ENCODE results near the gene TCFL5. TPM values are rescaled to one million over a fixed set of nuclear protein-coding genes. Genes with fewer than 3 reads are reported as not detected.

Gene TCFL5
- total RNA-seq, 1 experiment from 2014 or later, result 20.4 TPM

DNA sequence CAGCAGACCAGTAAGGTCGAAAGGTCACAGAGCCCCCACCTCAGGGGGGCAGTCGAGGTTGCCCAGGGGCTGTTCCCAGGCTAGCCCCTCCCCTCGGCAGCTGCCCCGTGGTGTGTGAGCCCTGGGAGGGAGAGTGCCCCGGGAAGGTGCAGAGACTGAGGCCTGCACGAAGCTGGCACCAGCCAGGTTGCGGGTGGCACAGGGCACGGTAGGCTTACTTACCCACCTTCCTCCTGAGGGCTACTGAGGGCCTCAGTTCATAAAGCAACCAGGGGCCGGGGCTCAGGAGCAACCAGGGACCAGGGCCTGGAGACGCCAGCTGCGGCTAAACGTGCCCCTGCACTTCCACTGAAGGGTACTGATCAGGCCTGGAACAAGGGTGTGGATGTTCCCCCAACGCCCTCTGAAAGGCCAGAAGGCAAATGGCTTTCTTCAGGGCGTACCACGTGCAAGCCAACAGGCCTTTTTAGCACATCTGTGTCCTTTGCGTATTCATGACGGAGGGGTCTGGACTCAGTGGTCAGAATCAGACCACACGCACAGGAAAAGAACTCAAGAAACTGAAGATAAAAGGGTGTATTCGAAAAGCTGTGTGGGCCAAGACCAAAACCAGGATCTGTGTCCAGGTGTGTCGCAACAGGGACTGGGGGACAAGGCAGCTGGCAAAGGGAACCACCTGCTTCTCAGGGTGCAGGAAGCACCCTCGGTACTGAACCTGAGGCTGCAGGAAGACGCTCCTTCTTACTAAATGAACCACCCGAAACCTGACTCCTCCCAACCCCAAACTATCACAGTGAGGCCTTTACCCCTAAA is 24.5 kb upstream of the TCFL5 start:
- Mint-ChIP-seq H3K4me1 (peaks cover 38% of the 10 kb centered on the region), H3K27ac (peak overlapping the region; percentile 79), H3K36me3 (peaks cover 52% of the 10 kb centered on the region), H3K27me3 (ENCODE audit: low read depth) (no peaks in the 10 kb centered on the region), H3K9me3 (no peaks in the 10 kb centered on the region), H3K4me3 (no peak overlapping the region)
- TF ChIP-seq, protein P1, sequence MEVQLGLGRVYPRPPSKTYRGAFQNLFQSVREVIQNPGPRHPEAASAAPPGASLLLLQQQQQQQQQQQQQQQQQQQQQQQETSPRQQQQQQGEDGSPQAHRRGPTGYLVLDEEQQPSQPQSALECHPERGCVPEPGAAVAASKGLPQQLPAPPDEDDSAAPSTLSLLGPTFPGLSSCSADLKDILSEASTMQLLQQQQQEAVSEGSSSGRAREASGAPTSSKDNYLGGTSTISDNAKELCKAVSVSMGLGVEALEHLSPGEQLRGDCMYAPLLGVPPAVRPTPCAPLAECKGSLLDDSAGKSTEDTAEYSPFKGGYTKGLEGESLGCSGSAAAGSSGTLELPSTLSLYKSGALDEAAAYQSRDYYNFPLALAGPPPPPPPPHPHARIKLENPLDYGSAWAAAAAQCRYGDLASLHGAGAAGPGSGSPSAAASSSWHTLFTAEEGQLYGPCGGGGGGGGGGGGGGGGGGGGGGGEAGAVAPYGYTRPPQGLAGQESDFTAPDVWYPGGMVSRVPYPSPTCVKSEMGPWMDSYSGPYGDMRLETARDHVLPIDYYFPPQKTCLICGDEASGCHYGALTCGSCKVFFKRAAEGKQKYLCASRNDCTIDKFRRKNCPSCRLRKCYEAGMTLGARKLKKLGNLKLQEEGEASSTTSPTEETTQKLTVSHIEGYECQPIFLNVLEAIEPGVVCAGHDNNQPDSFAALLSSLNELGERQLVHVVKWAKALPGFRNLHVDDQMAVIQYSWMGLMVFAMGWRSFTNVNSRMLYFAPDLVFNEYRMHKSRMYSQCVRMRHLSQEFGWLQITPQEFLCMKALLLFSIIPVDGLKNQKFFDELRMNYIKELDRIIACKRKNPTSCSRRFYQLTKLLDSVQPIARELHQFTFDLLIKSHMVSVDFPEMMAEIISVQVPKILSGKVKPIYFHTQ (CRISPR knock-in tag; IDR thresholded peaks at IDR 0.05), result 0 out of 2 replicates have a peak, but pooled peaks have one; percentile 46
- TF ChIP-seq, protein P2, sequence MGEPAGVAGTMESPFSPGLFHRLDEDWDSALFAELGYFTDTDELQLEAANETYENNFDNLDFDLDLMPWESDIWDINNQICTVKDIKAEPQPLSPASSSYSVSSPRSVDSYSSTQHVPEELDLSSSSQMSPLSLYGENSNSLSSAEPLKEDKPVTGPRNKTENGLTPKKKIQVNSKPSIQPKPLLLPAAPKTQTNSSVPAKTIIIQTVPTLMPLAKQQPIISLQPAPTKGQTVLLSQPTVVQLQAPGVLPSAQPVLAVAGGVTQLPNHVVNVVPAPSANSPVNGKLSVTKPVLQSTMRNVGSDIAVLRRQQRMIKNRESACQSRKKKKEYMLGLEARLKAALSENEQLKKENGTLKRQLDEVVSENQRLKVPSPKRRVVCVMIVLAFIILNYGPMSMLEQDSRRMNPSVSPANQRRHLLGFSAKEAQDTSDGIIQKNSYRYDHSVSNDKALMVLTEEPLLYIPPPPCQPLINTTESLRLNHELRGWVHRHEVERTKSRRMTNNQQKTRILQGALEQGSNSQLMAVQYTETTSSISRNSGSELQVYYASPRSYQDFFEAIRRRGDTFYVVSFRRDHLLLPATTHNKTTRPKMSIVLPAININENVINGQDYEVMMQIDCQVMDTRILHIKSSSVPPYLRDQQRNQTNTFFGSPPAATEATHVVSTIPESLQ (CRISPR knock-in tag; IDR thresholded peaks at IDR 0.05), result no peak
- ChIA-PET CTCF (interaction anchor here (0.6 to 1.8 kb wide), 3 partner anchors 8 to 15 kb away, joined by 3 to 6 read pairs (median 4); no protein-coding TSS in a partner anchor), POLR2A (no interaction called here)
- ATAC-seq (no peak; the same call in 1 of the 2 replicates), DNase-seq (ENCODE audit: low spot score) (no peak)

DNA sequence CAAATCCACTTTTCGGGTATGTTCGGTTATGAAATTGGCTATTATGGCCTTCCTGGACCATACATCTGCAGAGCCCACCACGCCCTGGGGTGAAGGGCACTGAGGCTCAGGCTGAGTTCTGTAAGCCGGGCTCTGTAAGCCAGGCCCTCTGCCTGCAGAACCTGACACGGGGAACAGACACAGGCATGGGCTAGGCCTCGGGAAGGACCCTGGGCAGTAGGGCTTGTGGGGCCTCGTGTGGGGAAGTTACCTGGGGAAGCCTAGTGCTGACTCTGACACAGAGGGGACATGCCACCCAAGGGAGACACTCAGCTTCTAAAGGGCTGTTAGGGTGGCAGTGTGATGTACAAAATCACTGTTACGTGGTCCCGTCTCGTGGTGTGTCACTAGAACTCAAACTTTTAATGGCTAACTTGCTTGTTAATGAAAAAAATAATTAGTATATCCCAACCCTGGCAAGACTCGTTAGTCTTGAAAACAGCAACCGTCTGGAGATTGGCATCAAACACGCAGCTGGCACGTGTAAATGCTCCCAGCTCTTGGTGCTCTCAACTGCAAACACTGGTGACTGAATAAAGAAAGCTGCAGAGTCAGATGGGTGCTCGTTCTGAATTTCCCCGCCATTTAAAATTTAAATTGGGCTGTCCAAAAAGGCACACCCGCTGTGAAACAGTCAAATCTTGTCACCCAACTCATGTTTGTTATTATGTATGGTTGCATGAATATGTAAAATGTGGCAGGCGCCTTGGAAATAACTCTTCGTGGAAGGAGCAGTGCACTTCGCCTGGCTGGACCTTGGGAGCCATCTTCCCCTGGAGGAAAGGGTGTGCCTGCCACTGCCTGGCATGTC is 23.6 kb upstream of the TCFL5 start:
- H3K36me3 Mint-ChIP-seq, result peaks cover 43% of the 10 kb centered on the region
- ChIA-PET POLR2A (no interaction called here), CTCF (interaction anchor here (0.8 to 1.8 kb wide), 3 partner anchors 10 to 16 kb away, joined by 4 to 6 read pairs (median 5); no protein-coding TSS in a partner anchor)
- no peak overlapping the region for H3K4me3 Mint-ChIP-seq
- DNase-seq (ENCODE audit: low spot score) (no peak), ATAC-seq (peak; percentile 10; the same call in 1 of the 2 replicates)
- H3K27me3 Mint-ChIP-seq (ENCODE audit: low read depth), result no peaks in the 10 kb centered on the region
- H3K27ac Mint-ChIP-seq, result peak overlapping the region; percentile 45; the same call in 1 of the 2 replicates
- peaks cover 38% of the 10 kb centered on the region for H3K4me1 Mint-ChIP-seq
- no peaks in the 10 kb centered on the region for H3K9me3 Mint-ChIP-seq
- TF ChIP-seq, protein P3, sequence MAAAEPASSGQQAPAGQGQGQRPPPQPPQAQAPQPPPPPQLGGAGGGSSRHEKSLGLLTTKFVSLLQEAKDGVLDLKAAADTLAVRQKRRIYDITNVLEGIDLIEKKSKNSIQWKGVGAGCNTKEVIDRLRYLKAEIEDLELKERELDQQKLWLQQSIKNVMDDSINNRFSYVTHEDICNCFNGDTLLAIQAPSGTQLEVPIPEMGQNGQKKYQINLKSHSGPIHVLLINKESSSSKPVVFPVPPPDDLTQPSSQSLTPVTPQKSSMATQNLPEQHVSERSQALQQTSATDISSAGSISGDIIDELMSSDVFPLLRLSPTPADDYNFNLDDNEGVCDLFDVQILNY (CRISPR knock-in tag; IDR thresholded peaks at IDR 0.05), result no peak
- TF ChIP-seq, protein P4, sequence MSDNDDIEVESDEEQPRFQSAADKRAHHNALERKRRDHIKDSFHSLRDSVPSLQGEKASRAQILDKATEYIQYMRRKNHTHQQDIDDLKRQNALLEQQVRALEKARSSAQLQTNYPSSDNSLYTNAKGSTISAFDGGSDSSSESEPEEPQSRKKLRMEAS (CRISPR knock-in tag; IDR thresholded peaks at IDR 0.05), result no peak
- TF ChIP-seq NFATC4 (CRISPR knock-in tag; IDR thresholded peaks at IDR 0.05) (no peak), SOX15 (CRISPR knock-in tag; IDR thresholded peaks at IDR 0.05) (no peak), MXD4 (CRISPR knock-in tag; IDR thresholded peaks at IDR 0.05; ENCODE audit: borderline replicate concordance) (no peak), HMGA2 (CRISPR knock-in tag; IDR thresholded peaks at IDR 0.05) (no peak), ZNF138 (CRISPR knock-in tag; conservative IDR thresholded peaks at IDR 0.05) (no peak), ZNF121 (CRISPR knock-in tag; IDR thresholded peaks at IDR 0.05) (no peak), ZNF423 (CRISPR knock-in tag; IDR thresholded peaks at IDR 0.05) (no peak)
- TF ChIP-seq, protein P5, sequence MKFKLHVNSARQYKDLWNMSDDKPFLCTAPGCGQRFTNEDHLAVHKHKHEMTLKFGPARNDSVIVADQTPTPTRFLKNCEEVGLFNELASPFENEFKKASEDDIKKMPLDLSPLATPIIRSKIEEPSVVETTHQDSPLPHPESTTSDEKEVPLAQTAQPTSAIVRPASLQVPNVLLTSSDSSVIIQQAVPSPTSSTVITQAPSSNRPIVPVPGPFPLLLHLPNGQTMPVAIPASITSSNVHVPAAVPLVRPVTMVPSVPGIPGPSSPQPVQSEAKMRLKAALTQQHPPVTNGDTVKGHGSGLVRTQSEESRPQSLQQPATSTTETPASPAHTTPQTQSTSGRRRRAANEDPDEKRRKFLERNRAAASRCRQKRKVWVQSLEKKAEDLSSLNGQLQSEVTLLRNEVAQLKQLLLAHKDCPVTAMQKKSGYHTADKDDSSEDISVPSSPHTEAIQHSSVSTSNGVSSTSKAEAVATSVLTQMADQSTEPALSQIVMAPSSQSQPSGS (CRISPR knock-in tag; IDR thresholded peaks at IDR 0.05; ENCODE audit: borderline replicate concordance, low read depth), result no peak
- TF ChIP-seq, protein P6, sequence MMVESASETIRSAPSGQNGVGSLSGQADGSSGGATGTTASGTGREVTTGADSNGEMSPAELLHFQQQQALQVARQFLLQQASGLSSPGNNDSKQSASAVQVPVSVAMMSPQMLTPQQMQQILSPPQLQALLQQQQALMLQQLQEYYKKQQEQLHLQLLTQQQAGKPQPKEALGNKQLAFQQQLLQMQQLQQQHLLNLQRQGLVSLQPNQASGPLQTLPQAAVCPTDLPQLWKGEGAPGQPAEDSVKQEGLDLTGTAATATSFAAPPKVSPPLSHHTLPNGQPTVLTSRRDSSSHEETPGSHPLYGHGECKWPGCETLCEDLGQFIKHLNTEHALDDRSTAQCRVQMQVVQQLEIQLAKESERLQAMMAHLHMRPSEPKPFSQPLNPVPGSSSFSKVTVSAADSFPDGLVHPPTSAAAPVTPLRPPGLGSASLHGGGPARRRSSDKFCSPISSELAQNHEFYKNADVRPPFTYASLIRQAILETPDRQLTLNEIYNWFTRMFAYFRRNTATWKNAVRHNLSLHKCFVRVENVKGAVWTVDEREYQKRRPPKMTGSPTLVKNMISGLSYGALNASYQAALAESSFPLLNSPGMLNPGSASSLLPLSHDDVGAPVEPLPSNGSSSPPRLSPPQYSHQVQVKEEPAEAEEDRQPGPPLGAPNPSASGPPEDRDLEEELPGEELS (CRISPR knock-in tag; IDR thresholded peaks at IDR 0.05), result no peak
- TF ChIP-seq, protein P7, sequence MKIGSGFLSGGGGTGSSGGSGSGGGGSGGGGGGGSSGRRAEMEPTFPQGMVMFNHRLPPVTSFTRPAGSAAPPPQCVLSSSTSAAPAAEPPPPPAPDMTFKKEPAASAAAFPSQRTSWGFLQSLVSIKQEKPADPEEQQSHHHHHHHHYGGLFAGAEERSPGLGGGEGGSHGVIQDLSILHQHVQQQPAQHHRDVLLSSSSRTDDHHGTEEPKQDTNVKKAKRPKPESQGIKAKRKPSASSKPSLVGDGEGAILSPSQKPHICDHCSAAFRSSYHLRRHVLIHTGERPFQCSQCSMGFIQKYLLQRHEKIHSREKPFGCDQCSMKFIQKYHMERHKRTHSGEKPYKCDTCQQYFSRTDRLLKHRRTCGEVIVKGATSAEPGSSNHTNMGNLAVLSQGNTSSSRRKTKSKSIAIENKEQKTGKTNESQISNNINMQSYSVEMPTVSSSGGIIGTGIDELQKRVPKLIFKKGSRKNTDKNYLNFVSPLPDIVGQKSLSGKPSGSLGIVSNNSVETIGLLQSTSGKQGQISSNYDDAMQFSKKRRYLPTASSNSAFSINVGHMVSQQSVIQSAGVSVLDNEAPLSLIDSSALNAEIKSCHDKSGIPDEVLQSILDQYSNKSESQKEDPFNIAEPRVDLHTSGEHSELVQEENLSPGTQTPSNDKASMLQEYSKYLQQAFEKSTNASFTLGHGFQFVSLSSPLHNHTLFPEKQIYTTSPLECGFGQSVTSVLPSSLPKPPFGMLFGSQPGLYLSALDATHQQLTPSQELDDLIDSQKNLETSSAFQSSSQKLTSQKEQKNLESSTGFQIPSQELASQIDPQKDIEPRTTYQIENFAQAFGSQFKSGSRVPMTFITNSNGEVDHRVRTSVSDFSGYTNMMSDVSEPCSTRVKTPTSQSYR (CRISPR knock-in tag; IDR thresholded peaks at IDR 0.05), result no peak
- TF ChIP-seq, protein P8, sequence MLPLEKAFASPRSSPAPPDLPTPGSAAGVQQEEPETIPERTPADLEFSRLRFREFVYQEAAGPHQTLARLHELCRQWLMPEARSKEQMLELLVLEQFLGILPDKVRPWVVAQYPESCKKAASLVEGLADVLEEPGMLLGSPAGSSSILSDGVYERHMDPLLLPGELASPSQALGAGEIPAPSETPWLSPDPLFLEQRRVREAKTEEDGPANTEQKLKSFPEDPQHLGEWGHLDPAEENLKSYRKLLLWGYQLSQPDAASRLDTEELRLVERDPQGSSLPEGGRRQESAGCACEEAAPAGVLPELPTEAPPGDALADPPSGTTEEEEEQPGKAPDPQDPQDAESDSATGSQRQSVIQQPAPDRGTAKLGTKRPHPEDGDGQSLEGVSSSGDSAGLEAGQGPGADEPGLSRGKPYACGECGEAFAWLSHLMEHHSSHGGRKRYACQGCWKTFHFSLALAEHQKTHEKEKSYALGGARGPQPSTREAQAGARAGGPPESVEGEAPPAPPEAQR (CRISPR knock-in tag; IDR thresholded peaks at IDR 0.05), result no peak

All from WTC11 (cell line).